ENCODE data around the gene TMEM164.
"Not testable (repeated sequence)": the region's sequence is repeated elsewhere in the genome, so short reads cannot be mapped to it uniquely, and the experiment has no call there.

The TMEM164 gene

GRCh38 chrX:110138557-110138956, 135.6 kb downstream of the TMEM164 start:
- DNase-seq: no peak

GRCh38 chrX:110139172-110139571, 136.3 kb downstream of the TMEM164 start:
- DNase-seq: no peak

GRCh38 chrX:110142096-110142495, 139.2 kb downstream of the TMEM164 start:
- no peak for DNase-seq

DNA sequence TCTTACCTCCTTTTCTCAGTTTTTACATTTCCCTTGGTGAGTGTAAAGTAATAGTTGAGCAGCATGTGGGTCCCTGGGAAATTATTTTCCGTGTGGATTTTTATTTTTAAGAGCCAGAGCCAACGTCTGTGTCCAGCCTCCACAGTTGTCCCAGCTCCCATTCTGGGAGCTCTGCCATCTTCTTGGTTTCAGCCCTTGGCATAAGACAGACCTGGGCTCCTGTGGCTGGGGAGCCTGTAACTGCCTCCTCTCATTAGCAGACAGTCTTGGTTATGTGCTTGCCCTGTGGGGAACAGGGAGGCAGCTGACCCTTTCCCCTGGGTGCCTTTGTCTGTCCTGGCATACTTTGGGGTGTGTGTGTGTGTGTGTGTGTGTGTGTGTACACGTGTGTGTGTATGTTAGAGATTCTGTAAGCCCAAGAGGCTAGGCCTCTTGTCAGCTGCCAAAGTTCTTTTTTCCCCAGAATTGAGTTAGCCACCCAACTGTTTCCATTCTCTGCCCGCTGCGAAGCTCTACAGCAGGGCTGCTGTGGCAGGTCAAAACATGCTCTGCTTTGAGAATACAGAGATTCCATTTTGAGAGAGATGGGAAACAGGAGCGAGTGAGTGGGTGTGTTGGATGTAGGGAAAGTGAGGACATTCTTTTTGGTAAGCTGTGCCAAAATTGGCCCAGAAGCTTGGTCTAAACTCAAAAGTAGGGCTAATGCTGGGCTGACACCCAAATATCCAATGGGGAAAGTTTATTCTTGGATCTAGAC, 140.7 kb downstream of the TMEM164 start:
- DNase-seq: no peak

- DNase-seq: no peak
These were observed 142.4 kb downstream of the TMEM164 start for GRCh38 chrX:110145311-110145710.

DNA sequence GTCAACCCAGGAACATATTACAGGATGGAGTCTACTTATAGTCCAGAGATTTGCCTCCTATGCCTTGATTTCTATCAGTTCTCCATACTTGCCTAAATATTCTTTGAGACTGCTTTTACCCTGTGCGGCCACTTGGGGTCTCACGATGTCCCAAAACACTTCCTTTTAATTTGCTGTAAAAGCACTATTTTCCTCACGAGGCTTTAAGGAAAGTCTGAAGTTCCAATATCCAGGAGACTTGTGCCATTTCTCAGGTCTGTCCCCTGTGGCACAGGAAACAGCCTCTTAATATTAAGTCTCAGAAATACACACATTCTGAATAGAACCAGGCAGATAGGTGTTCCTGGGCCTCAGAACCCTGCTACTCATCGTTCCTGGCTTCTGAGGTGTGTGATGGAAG, 142.9 kb downstream of the TMEM164 start:
- DNase-seq: peak; percentile 11

- peak; percentile 4 for DNase-seq
These were observed 143.6 kb downstream of the TMEM164 start for GRCh38 chrX:110146521-110146920.

DNA sequence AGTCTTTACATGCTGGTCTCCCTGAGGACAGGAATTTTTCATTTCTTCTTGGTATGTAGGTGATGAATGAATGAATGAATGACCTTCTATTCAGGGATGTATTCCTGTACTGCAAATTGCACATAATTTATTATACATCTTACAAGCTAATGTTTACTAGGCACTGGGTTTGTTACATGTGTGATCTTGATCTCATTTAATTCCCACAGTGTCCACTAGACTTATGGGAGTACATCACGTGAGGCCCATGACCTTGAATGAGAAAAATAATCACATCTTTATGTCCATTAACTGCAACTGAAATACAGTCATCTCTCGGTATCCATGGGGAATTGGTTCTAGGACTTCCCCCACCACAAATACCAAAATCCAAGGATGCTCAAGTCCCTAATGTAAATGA, 150.3 kb downstream of the TMEM164 start:
- DNase-seq: no peak

DNA sequence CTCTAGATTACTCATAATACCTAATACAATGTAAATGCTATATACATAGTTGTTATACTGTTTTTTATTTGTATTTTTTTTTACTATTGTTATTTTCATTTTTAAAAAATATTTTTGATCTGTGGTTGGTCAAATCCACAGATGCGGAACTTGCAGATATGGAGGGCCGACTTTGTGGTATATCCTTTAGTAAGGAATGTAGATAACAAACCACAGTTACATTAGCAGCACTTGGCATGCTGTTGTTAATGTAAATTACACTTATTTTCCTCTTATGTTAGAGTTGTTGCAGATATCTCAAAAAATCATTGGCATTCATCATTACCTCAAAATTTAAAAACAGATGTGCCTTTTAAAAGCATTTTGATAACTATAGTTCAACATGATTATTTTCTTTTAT, 151.0 kb downstream of the TMEM164 start:
- DNase-seq: no peak

DNA sequence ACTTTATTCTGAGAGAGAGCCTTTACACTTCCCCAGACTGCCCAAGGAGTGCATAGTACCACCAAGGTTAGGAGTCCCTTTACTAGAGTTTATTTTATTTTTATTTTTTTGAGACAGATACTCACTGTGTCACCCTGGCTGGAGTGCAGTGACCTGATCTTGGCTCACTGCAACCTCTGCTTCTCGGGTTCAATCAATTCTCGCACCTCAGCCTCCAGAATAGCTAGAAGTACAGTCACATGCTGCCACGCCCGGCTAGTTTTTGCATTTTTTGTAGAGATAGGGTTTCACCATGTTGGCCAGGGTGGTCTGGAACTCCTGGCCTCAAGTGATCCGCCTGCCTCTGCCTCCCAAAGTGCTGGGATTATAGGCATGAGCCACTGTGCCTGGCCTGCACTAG, 151.4 kb downstream of the TMEM164 start:
- not testable (repeated sequence) for DNase-seq

DNA sequence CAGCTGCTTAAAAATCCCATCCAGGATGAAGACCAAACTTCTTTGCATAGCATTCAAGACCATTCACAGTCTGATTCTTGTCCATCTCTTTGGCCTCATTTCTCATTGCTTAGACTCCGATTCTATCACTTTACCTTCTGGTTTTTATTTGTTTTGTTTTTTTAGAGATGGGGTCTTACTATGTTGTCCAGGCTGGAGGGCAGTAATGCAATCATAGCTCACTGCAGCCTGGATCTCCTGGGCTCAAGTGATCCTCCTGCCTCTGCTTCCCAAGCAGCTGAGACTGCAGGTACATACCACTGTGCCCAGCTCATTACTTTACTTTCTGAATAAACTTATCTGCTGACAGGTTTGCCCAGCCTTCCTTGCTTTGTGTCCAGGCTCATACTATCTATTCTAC, 152.8 kb downstream of the TMEM164 start:
- DNase-seq: no peak

DNA sequence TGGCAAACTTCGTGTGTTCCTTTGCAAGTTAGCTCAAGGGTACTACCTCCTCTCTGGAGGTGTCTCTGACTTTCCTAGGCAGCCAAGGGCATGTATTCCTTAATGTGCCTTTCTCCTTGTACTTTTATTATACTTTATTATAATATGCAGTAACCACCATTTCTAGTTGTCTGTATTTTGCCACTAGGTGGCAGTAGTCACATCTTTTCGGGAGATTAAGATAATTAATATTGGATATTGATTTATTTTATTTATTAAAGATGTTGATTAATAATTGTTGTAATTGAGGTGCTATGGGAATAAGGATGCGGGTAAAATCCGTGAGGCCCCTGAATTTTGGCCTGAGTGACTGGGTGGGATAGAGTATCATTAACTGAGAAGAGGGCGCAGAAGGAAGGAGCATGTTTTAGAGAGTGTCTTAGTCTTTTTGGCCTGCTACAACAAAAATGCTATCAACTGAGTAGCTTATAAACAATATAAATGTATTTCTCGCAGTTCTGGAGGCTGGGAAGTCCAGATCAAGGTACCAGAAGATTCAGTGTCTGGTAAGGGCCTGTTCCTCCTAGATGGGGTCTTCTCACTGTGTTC, 153.3 kb downstream of the TMEM164 start:
- DNase-seq: no peak

GRCh38 chrX:110157444-110157843, 154.5 kb downstream of the TMEM164 start:
- no peak for DNase-seq

DNA sequence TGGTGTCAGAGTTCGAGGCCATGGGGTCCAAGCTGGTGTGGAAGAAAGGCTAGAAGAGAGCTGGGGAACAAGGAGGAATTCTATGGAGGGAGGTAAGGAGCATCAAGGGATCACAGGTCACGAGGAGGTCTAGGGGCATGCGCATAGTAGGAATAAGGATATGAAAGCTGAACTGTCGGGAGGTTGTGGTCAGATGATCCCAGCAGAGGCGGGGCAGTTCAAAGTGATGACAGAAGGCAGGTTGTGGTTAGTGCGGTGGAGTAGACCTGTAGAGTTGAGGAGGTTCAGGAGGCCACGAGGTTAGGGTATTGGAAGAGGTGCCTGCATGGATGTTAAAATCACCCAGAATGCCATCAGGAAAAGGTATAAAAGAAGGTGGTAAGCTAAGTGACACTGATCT, 156.3 kb downstream of the TMEM164 start:
- no peak for DNase-seq

DNA sequence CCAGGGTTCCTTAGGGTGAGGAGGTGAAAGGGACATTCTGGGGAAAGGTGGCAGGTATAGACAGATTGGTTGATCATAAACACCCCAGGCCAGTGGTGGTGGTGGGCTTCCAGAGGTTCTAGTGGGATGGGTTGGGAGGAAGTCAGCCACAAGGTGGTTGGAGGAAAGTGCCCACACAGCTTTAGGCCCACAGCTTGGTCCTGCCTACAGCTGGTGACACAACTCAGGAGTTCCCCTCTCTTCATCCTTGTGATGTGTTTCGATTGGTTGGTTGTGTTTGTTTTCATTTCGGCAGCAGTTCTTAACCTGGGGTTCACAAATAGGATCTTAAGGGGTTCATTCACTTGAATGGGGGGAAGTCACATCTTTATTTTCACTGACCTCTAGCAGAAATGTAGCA, 157.0 kb downstream of the TMEM164 start:
- DNase-seq: no peak

DNA sequence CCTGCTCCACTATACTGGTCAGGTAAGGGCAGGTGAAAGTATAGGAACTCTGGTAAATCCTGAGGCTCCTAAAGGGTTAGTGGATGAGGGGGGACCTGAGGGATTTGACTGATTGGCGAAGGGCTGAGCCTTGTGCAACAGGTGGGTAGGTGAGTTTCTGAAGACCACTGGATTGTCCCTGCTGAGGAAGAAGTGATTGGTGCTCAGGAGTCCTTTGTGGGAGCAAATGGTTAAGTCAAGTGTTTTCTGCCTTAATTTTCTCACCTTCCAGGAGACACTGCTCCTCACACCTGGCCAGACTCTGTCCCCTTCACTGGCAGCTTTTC, 158.4 kb downstream of the TMEM164 start:
- no peak for DNase-seq

GRCh38 chrX:110162131-110162530, 159.2 kb downstream of the TMEM164 start:
- DNase-seq: no peak

DNA sequence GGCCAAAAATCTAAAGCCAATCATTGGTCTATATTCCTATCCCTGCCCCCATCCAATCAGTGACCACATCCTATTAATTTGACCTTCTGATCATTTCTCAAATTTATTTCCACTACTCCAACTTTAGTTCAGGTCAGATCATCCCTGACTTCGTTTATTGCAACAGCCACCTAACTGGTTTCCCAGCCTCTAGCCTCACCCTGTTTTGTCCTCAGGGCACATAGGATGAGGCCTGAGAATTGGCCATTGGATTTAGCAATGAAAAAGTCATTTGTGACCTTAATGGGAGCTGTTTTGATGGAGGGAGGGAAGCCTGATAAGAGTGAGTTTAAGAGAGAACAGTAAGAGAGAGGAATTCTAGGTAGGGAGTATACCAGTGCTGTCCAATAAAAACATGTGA, 160.0 kb downstream of the TMEM164 start:
- DNase-seq: no peak

DNA sequence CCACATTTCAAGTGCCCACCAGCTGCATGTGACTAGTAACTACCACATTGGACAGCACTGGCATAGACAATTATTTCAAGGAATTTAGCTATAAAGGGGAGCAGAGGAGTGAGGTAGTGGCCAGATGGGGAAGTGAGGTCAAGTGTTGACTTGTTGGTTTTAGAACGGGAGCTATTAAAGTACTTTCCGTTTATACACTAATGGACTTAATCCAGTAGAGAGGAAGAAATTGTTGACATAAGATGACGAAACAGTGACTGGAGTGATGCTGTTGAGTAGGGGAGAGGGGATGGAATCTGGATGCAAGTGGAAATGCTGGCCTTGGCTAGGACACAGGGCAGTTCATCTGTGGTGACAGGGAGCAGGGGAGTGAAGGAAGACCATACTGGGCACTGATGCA, 160.6 kb downstream of the TMEM164 start:
- no peak for DNase-seq

GRCh38 chrX:110167952-110168451, 165.1 kb downstream of the TMEM164 start:
- DNase-seq: no peak

- DNase-seq: no peak
These were observed 165.7 kb downstream of the TMEM164 start for GRCh38 chrX:110168585-110168984.

DNA sequence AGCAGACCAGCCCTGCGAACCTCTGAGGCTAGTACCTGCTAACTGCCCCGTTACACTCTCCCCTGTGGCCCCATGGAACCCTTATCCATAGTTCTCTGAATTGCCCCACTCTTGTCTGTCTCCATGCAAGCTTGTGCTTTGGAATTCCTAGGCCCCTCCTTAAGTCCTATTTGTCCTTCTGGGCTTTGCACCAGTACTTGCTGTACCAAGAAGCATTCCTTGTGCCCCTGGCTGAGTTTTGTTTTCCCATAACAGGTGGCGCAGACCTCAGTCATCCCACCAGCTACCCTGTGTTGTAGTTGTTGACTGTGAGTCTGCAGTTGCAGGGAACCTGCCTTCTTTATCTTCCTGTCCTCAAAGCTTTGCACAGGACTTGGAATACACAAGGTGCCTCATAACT, 167.1 kb downstream of the TMEM164 start:
- DNase-seq: no peak

DNA sequence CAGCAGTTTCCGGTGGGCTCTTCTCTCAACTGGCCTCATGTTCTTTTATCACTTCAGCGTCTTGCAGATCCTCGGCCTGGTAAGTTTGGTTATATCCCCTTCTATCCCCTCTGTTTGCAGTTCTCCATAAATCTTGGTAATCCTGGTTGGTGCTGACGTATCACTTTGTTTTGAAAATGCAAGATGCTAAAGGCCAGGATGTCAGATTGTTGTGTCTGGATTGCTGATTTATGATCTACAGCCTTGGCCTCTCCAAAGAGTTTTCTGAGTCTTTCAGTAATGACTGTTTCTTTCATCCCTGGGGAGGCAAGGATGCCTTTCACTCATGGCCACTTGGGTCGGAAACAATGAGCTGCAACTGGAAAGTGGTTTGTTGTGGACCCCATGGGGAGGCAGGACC, 168.5 kb downstream of the TMEM164 start:
- DNase-seq: no peak

DNA sequence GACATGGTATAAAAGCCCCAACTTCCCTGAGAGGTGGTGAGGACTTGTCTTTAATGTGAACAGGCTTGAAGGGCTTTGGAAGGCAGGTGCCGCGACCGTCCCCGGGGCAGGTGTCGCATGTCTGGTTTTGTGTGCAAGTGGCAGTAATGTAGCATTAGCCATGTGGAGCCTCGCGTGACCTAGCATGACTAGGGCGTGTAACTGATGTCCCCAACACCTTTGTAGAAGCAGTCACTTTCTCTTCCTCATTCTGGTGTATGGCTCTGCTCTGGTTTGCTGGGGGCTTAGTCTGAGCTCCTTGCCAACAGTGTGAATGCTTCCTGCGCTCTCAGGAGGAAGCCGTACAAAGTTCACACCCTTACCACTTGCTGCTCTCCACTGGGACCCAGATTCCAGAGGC, 169.3 kb downstream of the TMEM164 start:
- DNase-seq: no peak

Data from kidney glomerular epithelial cell (primary cell).